Non-pigmented ciliary epithelial cell (primary cell): ENCODE data around the gene PALLD.

Source experiments
- DNase-seq: peaks from one replicate; pipeline ENCODE4 v3.0.0-alpha.2; 2010; ENCODE audit warnings: low read depth

Gene PALLD

GRCh38 chr4:168647646-168648375 is 151.0 kb downstream of the PALLD start:
- no peak for DNase-seq

- DNase-seq: no peak
Observed at GRCh38 chr4:168648494-168648893, 151.6 kb downstream of the PALLD start.

DNA sequence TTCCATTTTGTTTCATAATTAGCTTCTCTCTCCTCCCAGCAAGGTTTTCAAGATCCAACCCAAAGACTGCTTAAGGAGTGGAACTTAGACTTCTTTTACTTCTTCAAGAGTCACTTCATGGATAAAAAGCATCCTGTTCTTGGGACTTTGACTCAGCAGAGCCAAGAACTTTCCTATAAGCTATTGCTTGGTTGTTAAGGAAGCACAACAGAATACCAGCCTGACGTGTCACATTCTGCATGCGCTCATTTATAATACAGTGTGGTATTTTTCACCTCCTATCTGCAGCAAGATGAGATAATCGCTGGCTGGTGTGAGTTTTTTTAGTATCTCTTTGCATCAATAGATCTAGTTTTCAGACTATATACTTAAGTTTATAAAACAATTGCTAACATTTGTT is 152.1 kb downstream of the PALLD start:
- no peak for DNase-seq

GRCh38 chr4:168651374-168651773 is 154.5 kb downstream of the PALLD start:
- no peak for DNase-seq

GRCh38 chr4:168651864-168652263 is 155.0 kb downstream of the PALLD start:
- no peak for DNase-seq

DNA sequence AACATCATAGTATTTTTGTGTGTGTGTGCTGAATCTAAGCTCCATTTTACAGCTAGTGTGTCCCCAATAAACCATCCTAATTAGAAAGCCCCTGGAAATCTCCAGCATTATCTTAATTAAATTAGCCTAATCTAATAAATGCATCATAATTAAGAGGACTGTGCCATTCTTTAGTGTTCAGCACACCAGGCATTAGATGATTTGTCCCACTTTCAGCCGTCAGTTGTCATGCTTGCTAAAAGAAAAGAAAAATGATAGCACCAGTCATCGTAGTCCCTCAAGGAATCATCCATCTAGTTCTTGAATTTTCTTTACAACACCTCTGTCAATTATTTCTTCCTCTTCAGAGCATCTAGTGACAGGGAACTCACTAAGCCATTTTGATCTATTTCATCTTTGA is 155.9 kb downstream of the PALLD start:
- no peak for DNase-seq

GRCh38 chr4:168654104-168654847 is 157.4 kb downstream of the PALLD start:
- no peak for DNase-seq

- no peak for DNase-seq
Observed at GRCh38 chr4:168654848-168655174, 158.0 kb downstream of the PALLD start.

GRCh38 chr4:168655182-168655581 is 158.3 kb downstream of the PALLD start:
- no peak for DNase-seq

- DNase-seq: no peak
Observed at GRCh38 chr4:168656055-168656660, 159.3 kb downstream of the PALLD start.

DNA sequence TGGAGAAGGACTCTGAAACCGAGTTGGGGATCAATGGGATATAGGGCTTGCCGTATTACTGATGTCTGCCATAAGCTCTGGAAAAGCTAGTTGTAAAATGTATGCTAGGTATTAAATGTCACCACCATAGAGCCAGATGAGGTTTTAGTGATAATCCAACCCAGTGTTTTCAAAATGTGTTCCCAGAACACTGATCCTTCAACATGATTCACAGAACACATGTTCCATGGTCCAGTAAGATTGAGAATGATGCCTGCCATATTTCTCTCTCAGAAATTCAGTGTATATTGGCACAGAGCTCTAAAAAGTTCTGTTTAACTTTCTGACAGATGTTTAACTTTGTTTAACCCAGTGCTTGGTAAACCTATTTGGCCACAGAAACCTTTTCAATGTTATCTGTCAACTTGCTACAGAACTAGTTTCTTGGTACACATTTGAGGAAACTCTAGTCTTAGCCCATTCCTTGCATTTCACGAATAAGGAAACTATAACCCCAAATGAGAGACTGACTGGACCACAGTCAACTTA is 160.2 kb downstream of the PALLD start:
- no peak for DNase-seq

DNA sequence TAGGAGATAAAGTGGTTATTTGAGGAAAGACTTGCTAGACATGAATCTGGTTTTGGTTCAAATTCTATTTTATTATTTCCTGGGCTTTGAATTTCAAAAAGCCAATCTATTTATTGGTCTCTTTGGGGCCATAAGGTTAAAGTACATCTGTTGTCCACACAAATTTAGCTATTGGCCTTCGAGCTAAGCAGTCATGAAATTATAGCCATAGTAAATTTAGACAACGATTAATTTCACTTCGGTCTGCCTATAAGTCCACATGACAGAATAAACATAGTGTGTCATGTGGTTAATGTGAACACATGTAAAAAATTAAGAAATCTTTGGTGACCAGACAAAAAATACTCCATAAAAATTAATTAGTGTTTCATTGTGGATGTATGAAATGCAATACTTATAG is 161.9 kb downstream of the PALLD start:
- no peak for DNase-seq

DNA sequence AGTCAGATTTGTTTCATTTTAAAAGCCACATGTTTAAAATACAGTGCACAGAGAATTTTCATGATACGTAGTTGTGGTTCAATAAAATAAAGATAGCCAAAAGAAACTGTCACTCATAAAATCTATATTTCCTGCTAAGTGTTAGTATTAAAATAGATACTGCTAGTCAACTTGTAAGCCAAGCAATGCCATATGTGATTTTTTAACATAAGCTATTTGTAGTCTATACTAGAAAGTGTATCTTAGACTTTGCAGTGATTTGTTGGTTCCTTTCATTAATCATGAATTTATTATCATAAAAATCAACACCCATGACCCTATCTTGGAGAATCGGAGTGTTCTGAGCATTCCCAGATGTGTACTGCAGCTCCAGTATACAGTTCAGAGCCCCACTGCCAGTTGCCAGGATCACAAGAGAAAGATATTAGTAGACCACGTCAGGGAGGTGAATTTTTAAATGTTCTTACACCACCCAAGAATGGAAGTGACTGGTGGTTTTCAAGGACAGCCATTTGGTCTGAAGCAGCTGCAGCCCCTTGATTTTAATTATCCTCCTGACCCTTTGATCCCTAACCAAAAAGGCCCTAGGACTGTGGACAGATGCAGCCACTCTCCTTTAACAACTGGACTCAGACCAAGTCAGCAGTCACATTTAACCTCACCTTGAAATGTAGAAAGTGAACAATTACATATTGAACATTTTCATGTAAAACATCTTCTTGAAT is 163.1 kb downstream of the PALLD start:
- DNase-seq: no peak

DNA sequence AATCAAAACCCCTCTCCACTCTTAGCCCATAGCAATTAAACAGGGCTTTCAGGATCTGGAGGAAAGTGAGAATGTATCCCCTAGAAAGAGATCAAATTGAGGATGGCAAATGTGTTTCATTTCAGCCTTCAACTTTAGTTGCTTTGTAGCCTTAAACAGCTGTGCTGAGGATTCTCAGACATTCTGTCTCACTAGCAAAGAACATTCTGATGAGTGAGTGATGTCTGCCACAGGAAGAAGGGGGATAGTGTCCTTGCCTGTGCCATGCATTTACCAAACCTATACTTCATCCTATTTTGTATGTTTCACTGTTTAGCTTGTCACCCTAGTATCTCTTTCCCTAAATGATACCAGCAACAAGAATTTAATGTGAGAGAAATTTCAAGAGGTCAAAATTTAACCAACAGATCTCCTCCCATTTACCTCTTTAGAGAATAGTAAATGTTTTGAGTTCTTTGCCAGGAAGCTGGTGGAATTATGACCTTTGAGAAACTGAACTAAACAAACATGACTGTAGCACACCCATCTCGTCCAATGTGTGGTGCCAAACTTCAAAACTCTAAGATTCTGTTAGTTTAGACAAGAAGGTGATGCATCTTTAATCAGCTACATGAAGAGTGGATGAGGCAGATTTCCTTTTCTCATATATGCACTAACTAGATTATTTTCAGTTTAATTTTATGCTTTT is 165.6 kb downstream of the PALLD start:
- DNase-seq: no peak

DNA sequence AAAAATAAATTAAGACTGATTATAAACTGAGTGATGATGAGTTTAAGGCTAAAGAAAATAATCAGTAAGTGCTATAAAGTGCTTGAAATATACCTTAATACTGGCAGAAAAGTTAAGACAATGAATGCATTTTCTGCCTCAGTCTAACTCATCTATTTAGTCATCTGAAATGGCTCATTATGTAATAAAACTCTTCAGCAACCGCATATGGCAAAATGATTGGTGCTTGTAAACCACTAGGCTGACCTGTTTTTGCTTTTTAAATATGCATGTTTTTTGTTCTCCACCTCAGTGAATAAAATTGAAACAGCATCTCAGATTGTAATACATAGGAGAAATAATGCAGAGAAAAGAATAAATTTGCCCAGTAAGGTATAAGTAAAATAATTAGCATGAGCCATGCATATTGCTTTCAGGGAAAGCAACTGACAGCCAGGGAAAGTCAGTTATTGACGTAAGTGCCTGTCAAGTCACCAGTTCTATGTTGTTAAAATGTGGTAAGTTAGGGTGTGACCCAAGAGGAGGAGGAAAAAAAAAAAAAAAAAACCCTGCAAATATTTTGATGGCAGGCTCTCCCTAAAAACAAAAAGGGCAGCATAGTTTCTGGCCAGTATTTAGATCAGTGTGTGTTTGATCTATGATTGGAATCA is 167.5 kb downstream of the PALLD start:
- DNase-seq: no peak

GRCh38 chr4:168666531-168666930 is 169.7 kb downstream of the PALLD start:
- no peak for DNase-seq

DNA sequence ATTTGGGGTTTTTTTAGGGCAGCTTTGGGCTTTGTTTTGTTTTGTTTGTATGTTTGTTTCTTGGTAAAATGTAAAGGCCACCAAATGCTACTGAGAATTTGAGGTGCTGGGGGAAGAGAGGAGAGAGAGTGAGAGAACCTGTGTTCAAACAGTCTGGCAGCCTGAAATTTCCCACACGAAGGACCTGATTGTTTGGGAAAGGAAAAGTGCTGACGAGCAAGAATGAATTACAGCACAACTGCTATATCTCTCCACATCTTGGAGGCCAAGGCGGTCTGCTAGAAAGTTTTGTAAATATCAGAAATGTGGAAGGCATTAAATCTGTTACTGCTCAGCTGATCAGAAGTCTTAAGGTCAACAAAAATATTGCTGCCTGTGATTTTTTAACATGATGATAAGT is 170.5 kb downstream of the PALLD start:
- DNase-seq: no peak

- no peak for DNase-seq
Observed at GRCh38 chr4:168667921-168668320, 171.1 kb downstream of the PALLD start.

GRCh38 chr4:168673476-168673875 is 176.6 kb downstream of the PALLD start:
- DNase-seq: no peak

DNA sequence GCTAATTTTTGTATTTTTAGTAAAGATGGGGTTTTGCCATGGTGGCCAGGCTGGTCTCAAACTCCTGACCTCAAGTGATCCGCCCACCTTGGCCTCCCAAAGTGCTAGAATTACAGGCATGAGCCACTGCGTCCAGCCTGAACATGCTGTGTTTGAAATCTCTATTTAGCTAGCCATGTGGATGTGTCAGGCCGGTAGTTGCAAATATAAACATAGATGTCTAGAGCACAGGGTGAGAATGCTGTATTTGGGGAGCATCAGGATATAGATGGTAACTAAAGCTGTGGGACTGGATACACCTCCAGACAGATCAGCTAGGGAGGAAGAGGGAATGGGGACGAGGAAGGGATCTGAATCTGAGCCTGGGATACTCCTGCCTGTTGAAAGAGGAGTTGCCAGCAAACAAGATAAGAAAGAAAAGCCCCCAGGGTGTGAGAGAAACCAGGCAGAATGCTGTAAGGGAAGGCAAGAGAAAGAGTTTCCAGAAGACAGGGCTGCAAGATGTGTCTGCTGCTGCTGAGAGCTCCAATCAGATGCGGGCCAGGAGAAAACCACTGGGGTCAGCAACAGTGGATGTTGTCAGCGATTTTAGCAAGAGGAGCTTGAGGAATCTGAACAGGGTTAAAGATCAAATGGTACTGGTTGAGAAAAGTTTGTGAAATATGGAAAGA is 177.4 kb downstream of the PALLD start:
- DNase-seq: no peak

- DNase-seq: no peak
Observed at GRCh38 chr4:168674866-168675265, 178.0 kb downstream of the PALLD start.
